HG03469 (cell line): ENCODE results near the gene ADAMTS2.

Source experiments
- ATAC-seq: cut with Tn5 transposase; IDR thresholded peaks from one replicate; pipeline ENCODE4 v1.9.1; 2021; ENCODE audit warnings: mild to moderate bottlenecking, moderate library complexity, moderate number of reproducible peaks; ENCODE audit not compliant: unreplicated experiment

ADAMTS2 gene

GRCh38 chr5:179239256-179240135 is 105.8 kb downstream of the ADAMTS2 start:
- ATAC-seq = no peak

GRCh38 chr5:179238628-179238970 is 106.7 kb downstream of the ADAMTS2 start:
- no peak for ATAC-seq

GRCh38 chr5:179237770-179238627 is 107.3 kb downstream of the ADAMTS2 start:
- ATAC-seq = no peak

DNA sequence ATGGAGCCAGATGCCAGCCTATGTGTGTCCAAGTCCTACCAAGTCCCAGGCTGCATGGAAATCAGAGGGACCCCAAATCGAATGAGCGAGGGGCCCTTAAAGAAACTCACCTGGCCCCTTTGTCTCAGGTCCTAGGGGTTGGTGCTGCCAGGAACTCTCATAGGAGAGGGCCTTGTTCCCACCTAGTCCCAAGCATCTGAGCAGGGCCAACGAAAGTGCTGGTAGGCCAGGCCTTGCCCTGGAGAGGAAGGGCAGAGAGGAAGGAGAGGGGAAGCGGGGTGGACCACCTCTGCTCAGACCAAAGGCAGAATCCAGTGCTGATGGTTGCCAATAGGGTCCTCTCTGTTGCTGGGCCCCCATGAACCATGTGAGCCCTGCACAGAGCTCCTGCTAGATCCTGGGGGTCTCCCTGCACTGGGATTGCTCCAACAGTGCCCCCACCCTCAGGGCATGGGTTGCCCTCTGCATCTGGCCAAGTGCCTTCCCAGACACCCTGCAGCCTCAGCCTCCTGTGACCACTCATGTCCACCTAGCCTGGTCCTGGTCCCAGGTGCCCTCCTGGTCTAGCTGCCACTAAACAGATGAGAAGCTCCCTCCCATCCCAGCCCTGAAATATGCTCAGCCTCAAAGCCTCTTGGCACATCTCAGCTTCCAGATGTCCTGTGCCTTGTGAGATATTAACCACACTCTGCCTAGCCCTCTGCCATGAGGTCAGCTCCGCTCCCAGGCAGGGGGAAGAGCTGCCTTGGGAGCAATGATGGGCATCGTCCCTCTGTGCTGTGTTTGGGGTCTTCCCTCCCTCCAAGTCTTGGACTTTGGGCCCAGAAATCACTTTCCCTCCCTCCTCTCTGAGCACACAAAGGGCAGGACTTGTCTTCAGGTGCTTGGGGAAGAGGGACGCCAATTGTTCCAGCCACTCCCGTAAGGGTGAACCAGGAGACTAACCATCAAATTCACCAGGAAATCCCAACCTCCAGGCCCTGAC is 109.6 kb downstream of the ADAMTS2 start:
- ATAC-seq = no peak

DNA sequence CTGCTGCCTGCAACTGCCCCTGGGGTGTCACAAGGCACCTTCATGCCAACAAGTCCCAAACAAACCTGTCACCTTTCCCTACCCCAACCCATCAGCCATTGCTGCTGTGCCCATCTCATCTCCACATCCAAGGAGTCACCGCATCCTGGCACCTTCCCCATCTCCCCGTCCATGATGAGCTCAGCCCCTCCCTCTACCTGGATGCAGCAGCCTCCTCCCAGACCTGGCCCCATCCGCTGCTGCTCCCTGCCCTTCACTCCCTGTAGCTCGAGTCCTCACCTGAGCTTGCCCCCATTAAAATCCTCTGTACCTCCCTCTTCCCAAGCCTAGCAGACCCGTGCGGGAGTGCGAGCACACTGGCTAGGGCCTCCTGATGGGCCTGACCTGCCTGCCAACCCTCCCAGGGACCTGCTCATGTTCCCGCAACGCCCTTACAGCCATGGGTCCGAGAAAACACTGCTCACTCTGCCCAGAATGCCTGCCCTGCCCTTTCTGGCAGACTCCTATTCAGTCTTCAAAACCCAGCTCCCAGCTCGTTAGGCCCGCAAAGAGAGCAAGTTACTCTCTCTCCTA is 110.6 kb downstream of the ADAMTS2 start:
- ATAC-seq = no peak

GRCh38 chr5:179233909-179234562 is 111.2 kb downstream of the ADAMTS2 start:
- ATAC-seq = no peak

DNA sequence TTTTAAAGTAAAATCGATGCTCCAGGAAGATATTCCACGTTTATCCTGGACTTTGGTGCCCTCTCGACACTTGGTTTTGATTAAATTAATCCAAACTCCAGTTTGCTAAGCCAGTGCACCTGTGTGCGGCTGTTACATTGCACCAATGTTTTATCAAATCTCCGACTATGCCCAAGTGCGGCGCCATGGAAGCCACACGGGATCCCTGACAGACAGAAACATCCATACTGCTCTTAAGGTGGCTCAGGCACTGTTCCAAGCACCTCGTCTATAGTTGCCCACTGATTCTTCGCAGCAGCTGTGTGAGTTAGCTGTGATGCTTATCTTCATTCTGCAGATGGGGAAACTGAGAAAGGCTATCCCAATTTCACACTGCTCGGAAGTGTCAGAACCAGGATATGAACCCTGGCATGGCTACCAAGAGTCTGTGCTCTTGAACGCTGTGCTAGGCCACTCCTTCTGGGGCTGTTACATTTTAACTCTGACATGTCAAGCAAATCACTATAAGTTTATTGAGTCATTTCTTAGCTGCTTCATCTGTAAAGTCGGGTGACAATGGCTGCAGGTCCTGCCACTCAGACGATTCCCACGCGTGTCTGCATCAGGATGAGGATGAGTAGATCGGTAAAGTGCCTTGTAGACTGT is 113.0 kb downstream of the ADAMTS2 start:
- ATAC-seq = no peak

DNA sequence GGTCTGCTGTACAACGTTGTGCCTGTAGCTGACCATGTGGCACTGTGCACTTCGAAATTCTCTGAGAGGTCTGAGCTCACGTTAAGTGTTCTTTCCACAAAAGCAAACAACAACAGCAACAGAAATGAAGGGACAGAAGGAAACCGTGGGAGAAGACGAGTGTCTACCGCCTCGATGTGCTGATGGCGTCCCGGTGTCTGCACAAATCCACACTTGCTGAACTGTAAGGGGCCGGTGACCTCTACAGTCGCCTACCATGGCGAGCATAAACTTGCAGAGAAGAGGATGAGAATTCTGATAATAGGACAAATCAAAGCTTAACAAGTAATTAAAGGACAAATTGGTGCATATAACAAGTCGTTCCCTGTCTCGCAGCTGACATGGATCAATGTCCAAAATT is 114.0 kb downstream of the ADAMTS2 start:
- ATAC-seq = no peak

GRCh38 chr5:179230061-179230461 is 115.2 kb downstream of the ADAMTS2 start:
- no peak for ATAC-seq

- no peak for ATAC-seq
These were observed 115.9 kb downstream of the ADAMTS2 start for GRCh38 chr5:179229331-179229831.

- no peak for ATAC-seq
These were observed 116.7 kb downstream of the ADAMTS2 start for GRCh38 chr5:179228341-179229121.

GRCh38 chr5:179227580-179228311 is 117.5 kb downstream of the ADAMTS2 start:
- no peak for ATAC-seq

GRCh38 chr5:179227229-179227579 is 118.1 kb downstream of the ADAMTS2 start:
- no peak for ATAC-seq

- ATAC-seq = no peak
These were observed 118.6 kb downstream of the ADAMTS2 start for GRCh38 chr5:179226696-179227095.

DNA sequence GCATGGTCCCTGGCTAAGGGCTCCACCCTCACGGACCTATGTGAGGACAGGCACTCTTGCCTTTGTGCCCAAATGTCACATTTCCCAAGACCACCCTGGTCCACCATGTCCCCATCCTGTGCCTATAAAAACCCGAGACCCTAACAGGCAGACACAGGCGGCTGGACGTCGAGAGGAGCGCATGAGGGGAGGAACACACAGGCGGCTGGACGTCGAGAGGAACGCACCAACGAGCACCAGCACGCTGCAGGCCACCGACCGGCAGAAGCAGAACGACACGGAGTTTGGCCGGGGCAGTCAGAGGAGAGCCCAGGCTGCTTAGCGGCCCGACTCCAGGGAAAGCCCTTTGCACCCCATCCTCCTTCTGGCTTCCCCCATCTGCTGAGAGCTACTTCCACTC is 119.9 kb downstream of the ADAMTS2 start:
- ATAC-seq = no peak

- no peak for ATAC-seq
These were observed 120.5 kb downstream of the ADAMTS2 start for GRCh38 chr5:179224741-179225140.

- no peak for ATAC-seq
These were observed 121.3 kb downstream of the ADAMTS2 start for GRCh38 chr5:179223961-179224360.

GRCh38 chr5:179223528-179223927 is 121.7 kb downstream of the ADAMTS2 start:
- ATAC-seq = no peak
